ENCODE measurements around the gene CUL7.
"Not testable (repeated sequence)": the region's sequence is repeated elsewhere in the genome, so short reads cannot be mapped to it uniquely, and the experiment has no call there.

The CUL7 gene

GRCh38 chr6:43053545-43054205, at the start of gene CUL7:
Gene CUL7, minus strand, starts transcription at chr6:43053851. Its CDS starts 1,063 bp downstream, at chr6:43052788.
- DNase-seq (ENCODE audit: low spot score), result peak; percentile 94

GRCh38 chr6:43101497-43101896, 47.8 kb upstream of the CUL7 start:
- no peak for DNase-seq (ENCODE audit: low spot score)

GRCh38 chr6:43097502-43097901, 43.9 kb upstream of the CUL7 start:
- no peak for DNase-seq (ENCODE audit: low spot score)

GRCh38 chr6:43097098-43097489, 43.4 kb upstream of the CUL7 start:
- DNase-seq (ENCODE audit: low spot score), result no peak

- no peak for DNase-seq (ENCODE audit: low spot score)
These were observed 42.9 kb upstream of the CUL7 start for GRCh38 chr6:43096451-43097097.

GRCh38 chr6:43095939-43096338, 42.3 kb upstream of the CUL7 start:
- DNase-seq (ENCODE audit: low spot score), result no peak

- no peak for DNase-seq (ENCODE audit: low spot score)
These were observed 40.0 kb upstream of the CUL7 start for GRCh38 chr6:43093436-43094289.

- DNase-seq (ENCODE audit: low spot score), result no peak
These were observed 39.0 kb upstream of the CUL7 start for GRCh38 chr6:43092635-43093034.

GRCh38 chr6:43091436-43091991, 37.9 kb upstream of the CUL7 start:
- no peak for DNase-seq (ENCODE audit: low spot score)

- no peak for DNase-seq (ENCODE audit: low spot score)
These were observed 37.4 kb upstream of the CUL7 start for GRCh38 chr6:43091020-43091419.

- no peak for DNase-seq (ENCODE audit: low spot score)
These were observed 36.9 kb upstream of the CUL7 start for GRCh38 chr6:43090559-43090956.

GRCh38 chr6:43089874-43090558, 36.4 kb upstream of the CUL7 start:
- DNase-seq (ENCODE audit: low spot score), result no peak

GRCh38 chr6:43089467-43089866, 35.8 kb upstream of the CUL7 start:
- no peak for DNase-seq (ENCODE audit: low spot score)

GRCh38 chr6:43088654-43089056, 35.0 kb upstream of the CUL7 start:
- DNase-seq (ENCODE audit: low spot score), result no peak

- no peak for DNase-seq (ENCODE audit: low spot score)
These were observed 32.5 kb upstream of the CUL7 start for GRCh38 chr6:43086022-43086658.

GRCh38 chr6:43082806-43083655, 29.4 kb upstream of the CUL7 start:
- no peak for DNase-seq (ENCODE audit: low spot score)

- not testable (repeated sequence) for DNase-seq (ENCODE audit: low spot score)
These were observed 28.3 kb upstream of the CUL7 start for GRCh38 chr6:43081922-43082321.

- DNase-seq (ENCODE audit: low spot score), result no peak
These were observed 27.4 kb upstream of the CUL7 start for GRCh38 chr6:43081043-43081442.

GRCh38 chr6:43078691-43079090, 25.0 kb upstream of the CUL7 start:
- DNase-seq (ENCODE audit: low spot score), result no peak

- no peak for DNase-seq (ENCODE audit: low spot score)
These were observed 24.4 kb upstream of the CUL7 start for GRCh38 chr6:43077981-43078511.

All from HuH-7.5 (cell line).